ENCODE data around the gene ZNF341. TPM values are rescaled to one million over a fixed set of nuclear protein-coding genes. Genes with fewer than 3 reads are reported as not detected.

ZNF341 gene
- total RNA-seq, 1 donor from 2014 or later, result 0.53 TPM

GRCh38 chr20:33827109-33827508, 95.3 kb downstream of the ZNF341 start:
- DNase-seq (ENCODE audit: low read depth) (no peak), FAIRE-seq (no peak)
- Histone ChIP-seq H3K27me3 (ENCODE audit: control insufficient read depth, insufficient read depth, low read length) (no peaks in the 10 kb centered on the region), H3K4me3 (ENCODE audit: low read depth, low read length) (no peak overlapping the region), H3K36me3 (ENCODE audit: control insufficient read depth, insufficient read depth, low read length) (peaks cover 6% of the 10 kb centered on the region)
- TF ChIP-seq CTCF (IDR thresholded peaks at IDR 0.05; ENCODE audit: insufficient read depth, low read length, severe bottlenecking), result no peak

GRCh38 chr20:33827634-33828325, 96.0 kb downstream of the ZNF341 start:
- H3K36me3 ChIP-seq (ENCODE audit: control insufficient read depth, insufficient read depth, low read length), result peaks cover 6% of the 10 kb centered on the region
- H3K4me3 ChIP-seq (ENCODE audit: low read depth, low read length), result no peak overlapping the region
- H3K27me3 ChIP-seq (ENCODE audit: control insufficient read depth, insufficient read depth, low read length), result no peaks in the 10 kb centered on the region
- DNase-seq (ENCODE audit: low read depth) (no peak), FAIRE-seq (no peak)
- no peak for TF ChIP-seq CTCF (IDR thresholded peaks at IDR 0.05; ENCODE audit: insufficient read depth, low read length, severe bottlenecking)

GRCh38 chr20:33828326-33828844, 96.6 kb downstream of the ZNF341 start:
- no peak for TF ChIP-seq CTCF (IDR thresholded peaks at IDR 0.05; ENCODE audit: insufficient read depth, low read length, severe bottlenecking)
- FAIRE-seq (no peak), DNase-seq (ENCODE audit: low read depth) (no peak)
- H3K4me3 ChIP-seq (ENCODE audit: low read depth, low read length), result no peak overlapping the region
- no peaks in the 10 kb centered on the region for H3K27me3 ChIP-seq (ENCODE audit: control insufficient read depth, insufficient read depth, low read length)
- peaks cover 6% of the 10 kb centered on the region for H3K36me3 ChIP-seq (ENCODE audit: control insufficient read depth, insufficient read depth, low read length)

GRCh38 chr20:33828967-33829560, 97.3 kb downstream of the ZNF341 start:
- DNase-seq (ENCODE audit: low read depth) (no peak), FAIRE-seq (no peak)
- H3K27me3 ChIP-seq (ENCODE audit: control insufficient read depth, insufficient read depth, low read length), result no peaks in the 10 kb centered on the region
- H3K36me3 ChIP-seq (ENCODE audit: control insufficient read depth, insufficient read depth, low read length), result peaks cover 6% of the 10 kb centered on the region
- no peak overlapping the region for H3K4me3 ChIP-seq (ENCODE audit: low read depth, low read length)
- TF ChIP-seq CTCF (IDR thresholded peaks at IDR 0.05; ENCODE audit: insufficient read depth, low read length, severe bottlenecking), result no peak

GRCh38 chr20:33829636-33830035, 97.8 kb downstream of the ZNF341 start:
- DNase-seq (ENCODE audit: low read depth) (no peak), FAIRE-seq (no peak)
- H3K4me3 ChIP-seq (ENCODE audit: low read depth, low read length), result no peak overlapping the region
- no peak for TF ChIP-seq CTCF (IDR thresholded peaks at IDR 0.05; ENCODE audit: insufficient read depth, low read length, severe bottlenecking)
- H3K36me3 ChIP-seq (ENCODE audit: control insufficient read depth, insufficient read depth, low read length), result peaks cover 6% of the 10 kb centered on the region
- no peaks in the 10 kb centered on the region for H3K27me3 ChIP-seq (ENCODE audit: control insufficient read depth, insufficient read depth, low read length)
